SK-N-SH (cell line): ENCODE data around the gene PIK3R3. TPM values are rescaled to one million over a fixed set of nuclear protein-coding genes. Genes with fewer than 3 reads are reported as not detected.

Experiments used
- CTCF ChIA-PET: fragments of 300-600, 350-600 bp; formaldehyde crosslinking; extraction: SDS; loops from one replicate; lab custom pipeline; 2021; lab: Yijun Ruan, JAX
- POLR2A ChIA-PET: fragments of 350-600 bp; sonication (Branson Sonifier 250); formaldehyde crosslinking; extraction: SDS; loops from one replicate; lab custom pipeline; 2020; ENCODE audit warnings: antibody characterized with exemption, inconsistent platforms; lab: Yijun Ruan, JAX
- DNase-seq: peaks from one replicate; pipeline ENCODE4 v3.0.0; 2012
- H2AFZ ChIP-seq: fragments of 200-600 bp; sonication (generic); 2 replicates; pipeline ENCODE4 v1.8.1; 2016; ENCODE audit warnings: antibody characterized with exemption, mild to moderate bottlenecking, low read depth
- H3F3A ChIP-seq: fragments of 200-600 bp; sonication (generic); replicated peaks from 2 replicates; pipeline ENCODE3; 2016; ENCODE audit warnings: antibody characterized with exemption, mild to moderate bottlenecking; ENCODE audit not compliant: insufficient read depth
- H3K27ac ChIP-seq, 2 experiments: fragments of 200-500 bp in 1 of 2; fragments of 200-600 bp in 1 of 2; sonication (Bioruptor generic) in 1 of 2; sonication (generic), shearing (Covaris generic) in 1 of 2; 2 replicates each; pipeline versions ENCODE4 v1.5.1 to v1.6.1; 2014 to 2016; ENCODE audit warnings: low read depth in 2 of 2, inconsistent platforms in 1 of 2, low read length in 1 of 2, mild to moderate bottlenecking in 1 of 2, mixed read lengths in 1 of 2
- H3K27me3 ChIP-seq: fragments of 200-600 bp; sonication (generic), shearing (Covaris generic); 2 replicates; pipeline ENCODE4 v1.6.1; 2016; ENCODE audit warnings: mixed run types; ENCODE audit not compliant: insufficient read depth
- H3K36me3 ChIP-seq, 2 experiments: fragments of 200-500 bp in 1 of 2; fragments of 200-600 bp in 1 of 2; sonication (Bioruptor generic) in 1 of 2; sonication (generic) in 1 of 2; replicated peaks in 1 of 2; 2 replicates each; pipeline versions ENCODE3 to v1.5.1; 2014 to 2016; ENCODE audit warnings: low read length in 1 of 2, mild to moderate bottlenecking in 1 of 2; ENCODE audit not compliant: insufficient read depth in 2 of 2, control insufficient read depth in 1 of 2
- H3K4me1 ChIP-seq, 2 experiments: fragments of 200-500 bp in 1 of 2; fragments of 200-600 bp in 1 of 2; sonication (Bioruptor generic) in 1 of 2; sonication (generic), shearing (Covaris generic) in 1 of 2; 2 replicates each; pipeline versions ENCODE4 v1.5.1 to v1.6.1; 2014 to 2016; ENCODE audit warnings: low read depth in 1 of 2, low read length in 1 of 2, mixed run types in 1 of 2; ENCODE audit not compliant: insufficient read depth in 2 of 2, control insufficient read depth in 1 of 2
- H3K4me2 ChIP-seq: fragments of 200-600 bp; sonication (generic), shearing (Covaris generic); 2 replicates; pipeline ENCODE4 v1.6.1; 2017; ENCODE audit warnings: mixed run types
- H3K4me3 ChIP-seq, 2 experiments: fragments of 200-500 bp in 1 of 2; fragments of 200-600 bp in 1 of 2; sonication (Bioruptor generic) in 1 of 2; sonication (generic), shearing (Covaris generic) in 1 of 2; 2 replicates each; pipeline versions ENCODE4 v1.5.1 to v1.8.1; 2014 to 2016; ENCODE audit warnings: low read depth in 2 of 2, inconsistent platforms in 1 of 2, low read length in 1 of 2, mild to moderate bottlenecking in 1 of 2, mixed read lengths in 1 of 2, moderate library complexity in 1 of 2
- H3K79me2 ChIP-seq: fragments of 200-600 bp; sonication (generic); 2 replicates; pipeline ENCODE4 v1.8.1; 2017; ENCODE audit warnings: mild to moderate bottlenecking; ENCODE audit not compliant: insufficient read depth
- H3K9ac ChIP-seq: fragments of 200-600 bp; sonication (generic); 2 replicates; pipeline ENCODE4 v1.6.1; 2017; ENCODE audit warnings: mixed run types
- H3K9me2 ChIP-seq: fragments of 200-600 bp; sonication (generic); 2 replicates; pipeline ENCODE4 v1.6.1; 2017; ENCODE audit warnings: mixed run types
- H3K9me3 ChIP-seq: fragments of 200-600 bp; sonication (generic); 2 replicates; pipeline ENCODE4 v1.6.1; 2017; ENCODE audit warnings: mixed run types, mild to moderate bottlenecking, moderate library complexity
- H4K20me1 ChIP-seq: fragments of 200-600 bp; sonication (generic); 2 replicates; pipeline ENCODE4 v1.6.1; 2017; ENCODE audit warnings: mild to moderate bottlenecking, mixed run types; ENCODE audit not compliant: insufficient read depth
- ELF1 ChIP-seq: IDR thresholded peaks from 2 replicates; pipeline ENCODE4 v1.4.0; 2012
- EP300 ChIP-seq, 2 experiments: IDR thresholded peaks; 2 replicates each; pipeline versions ENCODE4 v1.4.0 to v1.6.1; 2012; ENCODE audit warnings: borderline replicate concordance in 1 of 2, low read depth in 1 of 2, low read length in 1 of 2
- FOSL2 ChIP-seq: IDR thresholded peaks from 2 replicates; pipeline ENCODE4 v1.4.0; 2012; ENCODE audit warnings: low read depth, mild to moderate bottlenecking, moderate library complexity, borderline replicate concordance
- FOXJ3 ChIP-seq: sonication (generic); formaldehyde crosslinking; IDR thresholded peaks from 2 replicates; pipeline ENCODE4 v1.5.1; 2020; ENCODE audit warnings: mild to moderate bottlenecking, missing genetic modification reagents
- FOXM1 ChIP-seq: IDR thresholded peaks from 2 replicates; pipeline ENCODE4 v1.4.0; 2012; ENCODE audit warnings: low read depth, mild to moderate bottlenecking
- GABPA ChIP-seq: IDR thresholded peaks from 2 replicates; pipeline ENCODE4 v1.4.0; 2012; ENCODE audit warnings: low read depth, mild to moderate bottlenecking
- JUND ChIP-seq: IDR thresholded peaks from 2 replicates; pipeline ENCODE4 v1.4.0; 2012
- NRF1 ChIP-seq: IDR thresholded peaks from 2 replicates; pipeline ENCODE4 v1.6.1; 2012; ENCODE audit warnings: low read depth, mild to moderate bottlenecking, low read length
- RAD21 ChIP-seq: IDR thresholded peaks from 2 replicates; pipeline ENCODE4 v1.6.1; 2012; ENCODE audit warnings: mild to moderate bottlenecking, low read length
- RXRA ChIP-seq: IDR thresholded peaks from 2 replicates; pipeline ENCODE4 v1.4.0; 2012; ENCODE audit warnings: low read depth, mild to moderate bottlenecking, borderline replicate concordance
- SIN3A ChIP-seq: IDR thresholded peaks from 2 replicates; pipeline ENCODE4 v1.6.1; 2012; ENCODE audit warnings: low read depth, mild to moderate bottlenecking, low read length, moderate library complexity, borderline replicate concordance
- YY1 ChIP-seq: IDR thresholded peaks from 2 replicates; pipeline ENCODE4 v1.4.0; 2012; ENCODE audit warnings: low read depth, mild to moderate bottlenecking
- WGBS: methylation state at CpG from one replicate; pipeline ENCODE4 v1.1.6; 2017; ENCODE audit warnings: low lambda C conversion rate; 5-methylcytosine and 5-hydroxymethylcytosine counted together
- polyA plus RNA-seq, 3 experiments: library from polyadenylated mRNA; depleted of rRNA; stranded (reverse); fragments of >200 nt; gene quantifications; 2 replicates each; pipeline ENCODE4 v1.2.3, GENCODE V29; 2012
- TF ChIP-seq, protein P1 (sequence below): IDR thresholded peaks from 2 replicates; pipeline ENCODE4 v1.6.1; 2012; ENCODE audit warnings: mild to moderate bottlenecking, low read depth, low read length, moderate library complexity
- TF ChIP-seq, protein P2 (sequence below): IDR thresholded peaks from 2 replicates; pipeline ENCODE4 v1.4.0; 2012; ENCODE audit warnings: low read depth, borderline replicate concordance
- TF ChIP-seq, protein P3 (sequence below): IDR thresholded peaks from 2 replicates; pipeline ENCODE4 v1.4.0; 2012; ENCODE audit warnings: low read depth, borderline replicate concordance
- TF ChIP-seq, protein P4 (sequence below): fragments of 150-350 bp; IDR thresholded peaks from 2 replicates; pipeline ENCODE4 v1.6.1; 2017; ENCODE audit warnings: antibody characterized with exemption, low read length, low read depth, borderline replicate concordance
- TF ChIP-seq, protein P5 (sequence below): fragments of 200-600 bp; sonication (generic); IDR thresholded peaks from 2 replicates; pipeline ENCODE4 v1.6.1; 2017; ENCODE audit warnings: antibody characterized with exemption, mild to moderate bottlenecking, moderate library complexity

Gene PIK3R3
- polyA plus RNA-seq, 1 of the 3 experiments (the other 2 are of a cell fraction): 4.0 TPM

DNA sequence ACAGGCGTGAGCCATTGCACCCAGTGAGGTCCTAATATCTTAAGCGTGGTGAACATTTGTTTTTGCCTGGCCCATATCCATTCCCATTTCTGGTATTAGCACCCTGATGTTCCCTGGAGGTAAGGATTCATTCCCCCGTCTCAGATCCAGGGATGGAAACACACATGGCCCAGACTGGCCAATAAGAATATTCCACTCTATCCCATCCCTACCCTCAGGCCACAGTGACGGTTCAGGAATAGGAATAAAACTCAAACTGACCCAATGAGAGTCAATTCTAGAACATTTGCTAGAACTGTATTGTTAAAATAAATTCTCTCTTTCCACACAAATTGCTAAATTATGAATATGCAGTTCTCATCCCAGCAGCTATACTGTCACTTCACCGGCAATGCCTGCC, 76.1 kb downstream of the PIK3R3 start:
- no peaks in the 10 kb centered on the region for H3K79me2 ChIP-seq
- peaks cover 18 to 22% of the 10 kb centered on the region in 2 experiments for H3K36me3 ChIP-seq
- no peaks in the 10 kb centered on the region for H3K4me1 ChIP-seq
- no peak overlapping the region for H3K4me3 ChIP-seq
- ChIA-PET POLR2A (no interaction called here), CTCF (interaction anchor here (0.9 kb wide), 1 partner anchor 22 kb away, joined by 3 read pairs; no protein-coding TSS in a partner anchor)
- no peak overlapping the region for H3K27ac ChIP-seq
- TF ChIP-seq, protein P1, sequence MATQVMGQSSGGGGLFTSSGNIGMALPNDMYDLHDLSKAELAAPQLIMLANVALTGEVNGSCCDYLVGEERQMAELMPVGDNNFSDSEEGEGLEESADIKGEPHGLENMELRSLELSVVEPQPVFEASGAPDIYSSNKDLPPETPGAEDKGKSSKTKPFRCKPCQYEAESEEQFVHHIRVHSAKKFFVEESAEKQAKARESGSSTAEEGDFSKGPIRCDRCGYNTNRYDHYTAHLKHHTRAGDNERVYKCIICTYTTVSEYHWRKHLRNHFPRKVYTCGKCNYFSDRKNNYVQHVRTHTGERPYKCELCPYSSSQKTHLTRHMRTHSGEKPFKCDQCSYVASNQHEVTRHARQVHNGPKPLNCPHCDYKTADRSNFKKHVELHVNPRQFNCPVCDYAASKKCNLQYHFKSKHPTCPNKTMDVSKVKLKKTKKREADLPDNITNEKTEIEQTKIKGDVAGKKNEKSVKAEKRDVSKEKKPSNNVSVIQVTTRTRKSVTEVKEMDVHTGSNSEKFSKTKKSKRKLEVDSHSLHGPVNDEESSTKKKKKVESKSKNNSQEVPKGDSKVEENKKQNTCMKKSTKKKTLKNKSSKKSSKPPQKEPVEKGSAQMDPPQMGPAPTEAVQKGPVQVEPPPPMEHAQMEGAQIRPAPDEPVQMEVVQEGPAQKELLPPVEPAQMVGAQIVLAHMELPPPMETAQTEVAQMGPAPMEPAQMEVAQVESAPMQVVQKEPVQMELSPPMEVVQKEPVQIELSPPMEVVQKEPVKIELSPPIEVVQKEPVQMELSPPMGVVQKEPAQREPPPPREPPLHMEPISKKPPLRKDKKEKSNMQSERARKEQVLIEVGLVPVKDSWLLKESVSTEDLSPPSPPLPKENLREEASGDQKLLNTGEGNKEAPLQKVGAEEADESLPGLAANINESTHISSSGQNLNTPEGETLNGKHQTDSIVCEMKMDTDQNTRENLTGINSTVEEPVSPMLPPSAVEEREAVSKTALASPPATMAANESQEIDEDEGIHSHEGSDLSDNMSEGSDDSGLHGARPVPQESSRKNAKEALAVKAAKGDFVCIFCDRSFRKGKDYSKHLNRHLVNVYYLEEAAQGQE: no peak
- TF ChIP-seq RAD21: no peak
- TF ChIP-seq FOXM1: no peak
- TF ChIP-seq EP300 (IDR thresholded peaks at IDR 0.05; ENCODE audit: borderline replicate concordance in 1 of 2, low read depth in 1 of 2, low read length in 1 of 2): no peak
- no peak for TF ChIP-seq YY1
- TF ChIP-seq, protein P2, sequence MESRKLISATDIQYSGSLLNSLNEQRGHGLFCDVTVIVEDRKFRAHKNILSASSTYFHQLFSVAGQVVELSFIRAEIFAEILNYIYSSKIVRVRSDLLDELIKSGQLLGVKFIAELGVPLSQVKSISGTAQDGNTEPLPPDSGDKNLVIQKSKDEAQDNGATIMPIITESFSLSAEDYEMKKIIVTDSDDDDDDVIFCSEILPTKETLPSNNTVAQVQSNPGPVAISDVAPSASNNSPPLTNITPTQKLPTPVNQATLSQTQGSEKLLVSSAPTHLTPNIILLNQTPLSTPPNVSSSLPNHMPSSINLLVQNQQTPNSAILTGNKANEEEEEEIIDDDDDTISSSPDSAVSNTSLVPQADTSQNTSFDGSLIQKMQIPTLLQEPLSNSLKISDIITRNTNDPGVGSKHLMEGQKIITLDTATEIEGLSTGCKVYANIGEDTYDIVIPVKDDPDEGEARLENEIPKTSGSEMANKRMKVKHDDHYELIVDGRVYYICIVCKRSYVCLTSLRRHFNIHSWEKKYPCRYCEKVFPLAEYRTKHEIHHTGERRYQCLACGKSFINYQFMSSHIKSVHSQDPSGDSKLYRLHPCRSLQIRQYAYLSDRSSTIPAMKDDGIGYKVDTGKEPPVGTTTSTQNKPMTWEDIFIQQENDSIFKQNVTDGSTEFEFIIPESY: no peak
- no peak for TF ChIP-seq FOSL2
- H3K27me3 ChIP-seq: no peaks in the 10 kb centered on the region
- H2AFZ ChIP-seq: no peak overlapping the region
- WGBS: 99% methylated on average over 5 of the region's 5 CpGs
- no peaks in the 10 kb centered on the region for H3K9me3 ChIP-seq
- DNase-seq: no peak
- H3K9me2 ChIP-seq: no peaks in the 10 kb centered on the region
- no peak overlapping the region for H3K9ac ChIP-seq
- no peaks in the 10 kb centered on the region for H4K20me1 ChIP-seq
- H3F3A ChIP-seq: peaks cover 5% of the 10 kb centered on the region
- no peak overlapping the region for H3K4me2 ChIP-seq

DNA sequence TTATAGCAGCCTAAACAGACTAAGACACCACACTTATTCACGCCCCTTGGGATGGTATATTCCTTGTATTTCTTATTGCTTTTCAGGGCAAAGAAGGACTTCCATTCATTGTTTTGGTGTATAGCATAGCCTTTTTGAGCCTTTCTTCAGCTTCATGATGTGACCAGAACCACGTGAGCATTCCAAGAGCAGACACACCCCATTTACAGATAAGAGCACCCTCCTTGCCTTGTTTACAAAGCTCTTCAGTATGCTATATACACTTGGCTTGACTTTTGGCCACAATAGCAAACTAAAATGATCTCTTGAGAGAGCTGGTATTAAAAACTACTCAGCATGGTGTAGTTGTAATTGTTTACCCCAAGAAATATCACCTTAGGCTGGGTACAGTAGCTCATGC, 78.7 kb downstream of the PIK3R3 start:
- CTCF ChIA-PET: interaction anchor here (1.3 to 1.5 kb wide), 2 partner anchors 16 to 17 kb away, joined by 3 read pairs; no protein-coding TSS in a partner anchor
- DNase-seq: no peak
- H2AFZ ChIP-seq: no peak overlapping the region
- TF ChIP-seq RXRA (no peak), FOSL2 (no peak), EP300 (IDR thresholded peaks at IDR 0.05; ENCODE audit: borderline replicate concordance in 1 of 2, low read depth in 1 of 2, low read length in 1 of 2) (no peak), NRF1 (no peak), GABPA (no peak), ELF1 (no peak), SIN3A (no peak), JUND (no peak), FOXJ3 (CRISPR knock-in tag) (no peak), RAD21 (no peak)
- TF ChIP-seq, protein P3, sequence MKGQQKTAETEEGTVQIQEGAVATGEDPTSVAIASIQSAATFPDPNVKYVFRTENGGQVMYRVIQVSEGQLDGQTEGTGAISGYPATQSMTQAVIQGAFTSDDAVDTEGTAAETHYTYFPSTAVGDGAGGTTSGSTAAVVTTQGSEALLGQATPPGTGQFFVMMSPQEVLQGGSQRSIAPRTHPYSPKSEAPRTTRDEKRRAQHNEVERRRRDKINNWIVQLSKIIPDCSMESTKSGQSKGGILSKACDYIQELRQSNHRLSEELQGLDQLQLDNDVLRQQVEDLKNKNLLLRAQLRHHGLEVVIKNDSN: no peak
- TF ChIP-seq, protein P4, sequence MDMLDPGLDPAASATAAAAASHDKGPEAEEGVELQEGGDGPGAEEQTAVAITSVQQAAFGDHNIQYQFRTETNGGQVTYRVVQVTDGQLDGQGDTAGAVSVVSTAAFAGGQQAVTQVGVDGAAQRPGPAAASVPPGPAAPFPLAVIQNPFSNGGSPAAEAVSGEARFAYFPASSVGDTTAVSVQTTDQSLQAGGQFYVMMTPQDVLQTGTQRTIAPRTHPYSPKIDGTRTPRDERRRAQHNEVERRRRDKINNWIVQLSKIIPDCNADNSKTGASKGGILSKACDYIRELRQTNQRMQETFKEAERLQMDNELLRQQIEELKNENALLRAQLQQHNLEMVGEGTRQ: no peak
- TF ChIP-seq, protein P5, sequence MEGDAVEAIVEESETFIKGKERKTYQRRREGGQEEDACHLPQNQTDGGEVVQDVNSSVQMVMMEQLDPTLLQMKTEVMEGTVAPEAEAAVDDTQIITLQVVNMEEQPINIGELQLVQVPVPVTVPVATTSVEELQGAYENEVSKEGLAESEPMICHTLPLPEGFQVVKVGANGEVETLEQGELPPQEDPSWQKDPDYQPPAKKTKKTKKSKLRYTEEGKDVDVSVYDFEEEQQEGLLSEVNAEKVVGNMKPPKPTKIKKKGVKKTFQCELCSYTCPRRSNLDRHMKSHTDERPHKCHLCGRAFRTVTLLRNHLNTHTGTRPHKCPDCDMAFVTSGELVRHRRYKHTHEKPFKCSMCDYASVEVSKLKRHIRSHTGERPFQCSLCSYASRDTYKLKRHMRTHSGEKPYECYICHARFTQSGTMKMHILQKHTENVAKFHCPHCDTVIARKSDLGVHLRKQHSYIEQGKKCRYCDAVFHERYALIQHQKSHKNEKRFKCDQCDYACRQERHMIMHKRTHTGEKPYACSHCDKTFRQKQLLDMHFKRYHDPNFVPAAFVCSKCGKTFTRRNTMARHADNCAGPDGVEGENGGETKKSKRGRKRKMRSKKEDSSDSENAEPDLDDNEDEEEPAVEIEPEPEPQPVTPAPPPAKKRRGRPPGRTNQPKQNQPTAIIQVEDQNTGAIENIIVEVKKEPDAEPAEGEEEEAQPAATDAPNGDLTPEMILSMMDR: no peak

More for the DNA sequence above, 78.7 kb downstream of the PIK3R3 start:
- Histone ChIP-seq H3K9ac (no peak overlapping the region), H3K4me1 (peaks cover 0 to 2% of the 10 kb centered on the region in 2 experiments; a peak in 2 of 4 replicates), H3K27ac (no peak overlapping the region), H3K9me2 (no peaks in the 10 kb centered on the region), H3K79me2 (no peaks in the 10 kb centered on the region), H3K9me3 (no peaks in the 10 kb centered on the region), H3K4me3 (no peak overlapping the region), H3K27me3 (no peaks in the 10 kb centered on the region), H4K20me1 (no peaks in the 10 kb centered on the region), H3K36me3 (peaks cover 9 to 10% of the 10 kb centered on the region in 2 experiments), H3K4me2 (no peak overlapping the region), H3F3A (peaks cover 5% of the 10 kb centered on the region)
- 87% methylated on average over 2 of the region's 2 CpGs for WGBS
- POLR2A ChIA-PET: interaction anchor here (1.1 kb wide), 1 partner anchor 79 kb away, joined by 3 read pairs; the partner anchor contains the start of gene PIK3R3
